Cardiac fibroblast (primary cell): ENCODE results near the gene E2F3.

Experiments used
- DNase-seq, 2 donors: peaks; one replicate each; pipeline versions ENCODE4 v3.0.0 to v3.0.0-alpha.2; 2010; ENCODE audit warnings: low read depth in 2 of 2
- H3K4me3 ChIP-seq, 2 donors: replicated peaks in 1 of 2; 1 replicate in 1 of 2; 2 replicates in 1 of 2; pipeline ENCODE4 v1.5.1; 2011; ENCODE audit warnings: low read depth in 2 of 2, low read length in 2 of 2, mild to moderate bottlenecking in 2 of 2, moderate library complexity in 1 of 2
- CTCF ChIP-seq: IDR thresholded peaks from one replicate; pipeline ENCODE4 v1.5.1; 2011; ENCODE audit warnings: low read depth, mild to moderate bottlenecking, low read length, inconsistent platforms

The E2F3 gene

GRCh38 chr6:20448828-20449227 is 47.1 kb downstream of the E2F3 start:
- H3K4me3 ChIP-seq: no peak overlapping the region
- DNase-seq: no peak
- no peak for TF ChIP-seq CTCF

DNA sequence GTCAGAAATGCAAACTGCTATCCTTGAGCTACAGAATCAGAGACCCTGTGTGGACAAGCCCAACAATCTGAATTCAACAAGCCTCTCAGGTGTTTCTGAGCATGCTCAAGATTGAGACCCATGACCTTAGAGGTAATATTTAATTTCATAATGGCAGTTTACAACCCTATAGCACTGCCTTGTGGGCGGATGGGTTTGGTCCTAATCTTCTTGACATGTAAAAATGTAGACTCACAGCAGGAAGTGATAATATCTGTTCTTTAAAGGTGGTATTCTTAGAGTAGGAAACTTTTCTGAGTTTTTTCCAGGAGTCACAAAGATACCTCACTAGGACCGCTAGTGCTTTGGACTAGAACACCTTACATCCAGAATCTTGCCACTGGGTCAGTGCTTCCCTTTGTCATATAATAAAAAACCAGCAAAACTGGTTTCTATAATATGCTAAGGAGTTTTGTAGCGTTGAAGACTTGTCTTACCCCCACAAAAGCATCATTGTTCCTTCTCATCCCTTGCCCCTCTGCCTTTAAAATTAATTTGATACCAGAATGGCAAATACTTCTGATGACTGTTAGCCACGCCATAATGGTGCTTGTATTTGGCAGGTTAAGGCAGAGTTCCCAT is 52.6 kb downstream of the E2F3 start:
- TF ChIP-seq CTCF: no peak
- H3K4me3 ChIP-seq: no peak overlapping the region
- DNase-seq: no peak

GRCh38 chr6:20455251-20455940 is 53.7 kb downstream of the E2F3 start:
- DNase-seq: peak; percentile 32 to 45
- H3K4me3 ChIP-seq: no peak overlapping the region
- no peak for TF ChIP-seq CTCF

- peak in 1 of 2 donors; percentile 32 for DNase-seq
- no peak overlapping the region for H3K4me3 ChIP-seq
- no peak for TF ChIP-seq CTCF
Observed at GRCh38 chr6:20458027-20458894, 56.6 kb downstream of the E2F3 start.

- DNase-seq: no peak
- no peak for TF ChIP-seq CTCF
- H3K4me3 ChIP-seq: no peak overlapping the region
Observed at GRCh38 chr6:20459682-20460081, 58.0 kb downstream of the E2F3 start.

- no peak for TF ChIP-seq CTCF
Observed at GRCh38 chr6:20461576-20461975, 59.9 kb downstream of the E2F3 start.

More at GRCh38 chr6:20461576-20461975, 59.9 kb downstream of the E2F3 start:
- H3K4me3 ChIP-seq: no peak overlapping the region
- DNase-seq: no peak
